ELR (cell line): Measurements from ENCODE around the gene SEMA3F.
"Not testable (repeated sequence)": the region's sequence is repeated elsewhere in the genome, so short reads cannot be mapped to it uniquely, and the experiment has no call there.

Experiments
- DNase-seq: peaks from one replicate; pipeline ENCODE4 v3.0.0-alpha.2; 2015; ENCODE audit warnings: low read depth

Gene SEMA3F

DNA sequence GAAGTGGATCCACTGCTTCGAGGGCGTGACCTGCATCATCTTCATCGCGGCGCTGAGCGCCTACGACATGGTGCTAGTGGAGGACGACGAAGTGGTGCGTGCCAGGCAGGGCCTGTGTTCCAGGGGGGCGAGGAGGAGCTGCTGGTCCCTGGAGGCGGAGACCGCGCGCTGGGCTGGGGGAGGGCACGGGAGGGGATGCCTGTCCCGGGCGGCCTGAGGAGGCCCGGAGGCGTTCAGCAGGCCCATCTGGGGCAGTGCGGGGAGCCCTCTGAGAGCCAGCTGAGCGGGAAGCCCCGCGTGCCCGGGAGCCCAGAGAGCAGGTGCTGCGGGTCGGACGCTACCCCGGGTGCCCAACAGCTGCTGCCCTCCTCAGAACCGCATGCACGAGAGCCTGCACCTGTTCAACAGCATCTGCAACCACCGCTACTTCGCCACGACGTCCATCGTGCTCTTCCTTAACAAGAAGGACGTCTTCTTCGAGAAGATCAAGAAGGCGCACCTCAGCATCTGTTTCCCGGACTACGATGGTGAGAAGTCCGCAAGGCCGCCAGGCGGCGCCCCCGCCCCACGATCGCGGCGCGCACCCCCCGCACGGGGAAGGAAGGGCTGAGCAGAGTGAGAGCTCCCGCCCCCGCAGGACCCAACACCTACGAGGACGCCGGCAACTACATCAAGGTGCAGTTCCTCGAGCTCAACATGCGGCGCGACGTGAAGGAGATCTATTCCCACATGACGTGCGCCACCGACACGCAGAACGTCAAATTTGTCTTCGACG lies 39.2 kb downstream of the SEMA3F start:
- DNase-seq, result peak; percentile 71

DNA sequence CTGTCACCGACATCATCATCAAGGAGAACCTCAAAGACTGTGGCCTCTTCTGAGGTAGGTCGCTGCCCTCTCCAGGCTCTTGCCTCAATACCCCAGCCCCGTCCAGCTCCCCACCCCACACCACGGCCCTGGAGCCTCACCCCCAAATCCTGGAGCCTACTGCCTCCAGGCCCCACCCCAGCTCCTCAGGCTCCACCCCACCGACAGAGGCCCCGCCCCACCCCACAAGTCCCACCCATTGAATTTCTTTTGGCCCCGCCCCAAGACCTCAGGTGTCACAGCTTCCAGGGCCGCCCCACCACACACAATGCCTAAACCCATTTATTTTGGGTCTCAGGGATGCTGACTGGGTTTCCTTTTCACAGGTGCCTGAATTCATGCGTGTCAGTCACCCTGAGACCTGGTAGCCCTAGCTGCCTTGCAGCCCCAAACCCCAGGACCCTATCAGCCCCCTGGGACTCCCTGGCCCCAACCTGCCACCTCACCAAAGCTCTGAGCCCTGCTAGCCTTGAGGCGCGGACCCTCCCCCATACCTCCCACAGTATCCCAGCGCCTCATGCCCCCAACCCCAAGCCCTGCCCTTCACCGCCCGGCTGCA lies 39.9 kb downstream of the SEMA3F start:
- DNase-seq, result no peak

DNA sequence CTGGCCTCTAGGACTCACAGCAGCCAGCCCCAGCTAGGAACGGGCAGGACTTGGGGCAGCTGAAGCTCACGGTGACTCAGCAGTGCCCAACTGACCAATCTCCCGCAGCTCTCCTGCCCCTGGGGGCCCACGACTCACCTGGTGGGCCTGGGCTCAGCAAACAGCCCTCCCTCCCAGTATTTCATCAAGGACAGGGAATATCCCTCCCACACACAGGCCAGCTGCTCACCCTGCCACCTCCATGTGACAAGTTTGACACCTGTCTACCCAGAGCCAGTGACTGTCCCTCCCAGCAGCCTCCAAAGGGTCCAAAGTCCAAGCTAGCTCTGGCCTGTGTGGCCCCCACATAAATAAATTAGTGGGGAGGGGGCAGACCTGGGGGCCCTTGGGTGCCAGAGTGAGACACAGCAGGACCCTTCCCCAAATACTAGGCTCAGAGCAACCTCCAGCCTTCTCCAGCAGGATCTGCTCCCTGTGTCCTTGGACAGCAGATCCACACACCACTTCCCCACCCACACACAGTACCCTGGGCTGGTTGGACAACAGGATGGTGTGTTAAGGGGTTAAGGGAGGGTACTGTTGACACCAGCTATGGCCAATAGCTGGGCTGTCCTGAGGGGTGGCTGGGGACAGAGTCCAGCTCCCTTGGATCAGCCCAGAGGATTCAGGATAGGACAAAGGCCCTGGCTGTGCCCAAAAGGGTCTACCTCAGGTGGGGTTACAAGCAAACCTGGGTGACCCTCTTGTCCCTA lies 40.6 kb downstream of the SEMA3F start:
- no peak for DNase-seq

DNA sequence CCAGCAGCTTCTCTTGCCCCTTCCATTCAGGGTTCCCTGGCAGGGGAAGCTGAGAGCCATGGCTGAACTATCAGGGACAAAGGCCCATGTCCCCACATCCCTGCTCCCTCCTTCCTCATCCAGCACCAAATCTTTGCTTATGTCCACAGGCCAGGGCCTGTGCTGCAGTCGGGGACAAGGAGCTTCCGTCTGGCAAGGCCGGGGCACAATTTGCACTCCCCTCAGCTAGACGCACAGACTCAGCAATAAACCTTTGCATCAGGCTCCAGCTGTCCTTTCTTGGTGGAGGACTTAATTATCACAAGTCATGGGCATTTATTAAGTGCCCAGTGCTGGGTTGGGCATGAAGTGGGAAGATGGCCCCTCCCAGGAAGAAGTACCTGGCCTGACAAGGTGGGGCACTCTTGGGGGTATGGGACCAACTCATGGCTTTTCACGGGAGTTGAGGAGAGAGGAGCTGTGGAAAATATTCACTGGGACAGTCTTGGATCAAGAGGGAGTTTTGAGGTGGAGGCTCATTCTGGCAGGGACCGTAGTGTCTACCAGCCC lies 41.2 kb downstream of the SEMA3F start:
- DNase-seq, result no peak

DNA sequence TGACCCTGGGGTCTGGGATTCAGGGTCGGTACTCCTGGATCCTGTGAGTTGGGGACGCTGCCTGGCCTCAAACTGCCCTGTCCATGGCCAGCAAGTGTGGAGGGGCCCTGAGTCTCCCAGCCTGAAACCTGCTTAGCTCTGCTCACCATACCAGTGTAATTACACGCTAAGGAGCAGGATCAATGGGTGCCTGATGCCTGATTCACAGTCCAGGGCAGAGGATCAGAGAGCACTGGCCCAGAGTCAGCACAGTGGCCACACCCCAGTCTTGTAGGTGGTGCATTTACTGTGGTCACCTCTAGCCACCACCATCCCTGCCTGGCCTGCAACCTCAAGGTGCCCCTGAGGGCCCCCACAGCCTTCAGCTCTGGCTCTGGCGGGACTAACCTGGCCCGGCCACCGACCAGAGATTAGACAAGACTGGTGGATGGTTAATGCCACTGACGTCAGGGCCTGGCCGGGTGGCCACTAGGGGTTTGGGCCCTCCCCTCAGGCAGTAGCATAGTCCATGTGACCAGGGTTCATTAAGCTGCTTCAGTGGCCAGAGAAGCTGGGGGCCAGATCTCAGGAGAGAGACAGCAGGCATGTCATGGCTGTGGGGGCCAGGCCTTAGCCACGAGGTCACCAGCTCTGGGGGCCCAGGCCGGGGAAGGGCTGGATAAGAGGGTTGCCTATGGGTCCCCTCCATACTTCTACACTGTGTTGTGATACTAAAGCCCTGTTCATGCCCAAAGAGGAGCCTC lies 46.6 kb downstream of the SEMA3F start:
- no peak for DNase-seq

DNA sequence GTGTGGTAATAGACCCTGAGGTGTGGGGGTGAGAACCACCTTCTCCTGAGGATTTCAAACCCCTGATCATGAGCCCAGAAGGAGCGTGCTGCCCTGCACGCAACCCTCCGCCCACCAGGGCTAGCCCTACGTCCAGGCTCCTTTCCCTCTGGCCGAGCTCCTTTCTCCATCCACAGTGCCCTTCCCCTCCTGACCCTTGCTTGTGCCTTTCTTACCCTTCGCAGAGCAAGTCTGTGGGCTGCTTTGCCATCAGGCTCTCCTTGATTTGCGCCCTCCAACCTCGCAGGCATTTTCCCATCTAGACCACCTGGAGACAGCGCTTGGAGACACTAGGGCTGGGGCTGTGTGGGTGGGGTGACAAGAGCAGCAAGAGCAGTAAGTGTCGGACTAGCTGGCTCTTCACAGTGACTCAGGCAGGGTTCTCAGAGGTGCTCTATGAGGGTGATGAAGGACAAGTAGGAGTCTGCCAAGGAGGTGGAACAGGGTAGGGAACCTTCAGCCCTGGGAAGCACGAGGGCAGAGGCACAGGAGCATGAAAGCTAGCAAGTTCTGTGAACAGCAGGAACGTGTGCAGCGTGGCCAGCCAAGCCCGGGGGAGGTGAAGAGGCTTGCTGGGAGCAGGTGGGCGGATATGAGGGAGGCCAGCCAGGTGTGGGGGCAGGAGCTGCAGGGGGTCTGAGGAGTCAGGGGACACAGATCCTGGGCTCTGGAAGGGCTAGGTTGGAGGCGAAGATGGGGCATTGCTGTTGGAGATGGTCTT lies 47.4 kb downstream of the SEMA3F start:
- no peak for DNase-seq

DNA sequence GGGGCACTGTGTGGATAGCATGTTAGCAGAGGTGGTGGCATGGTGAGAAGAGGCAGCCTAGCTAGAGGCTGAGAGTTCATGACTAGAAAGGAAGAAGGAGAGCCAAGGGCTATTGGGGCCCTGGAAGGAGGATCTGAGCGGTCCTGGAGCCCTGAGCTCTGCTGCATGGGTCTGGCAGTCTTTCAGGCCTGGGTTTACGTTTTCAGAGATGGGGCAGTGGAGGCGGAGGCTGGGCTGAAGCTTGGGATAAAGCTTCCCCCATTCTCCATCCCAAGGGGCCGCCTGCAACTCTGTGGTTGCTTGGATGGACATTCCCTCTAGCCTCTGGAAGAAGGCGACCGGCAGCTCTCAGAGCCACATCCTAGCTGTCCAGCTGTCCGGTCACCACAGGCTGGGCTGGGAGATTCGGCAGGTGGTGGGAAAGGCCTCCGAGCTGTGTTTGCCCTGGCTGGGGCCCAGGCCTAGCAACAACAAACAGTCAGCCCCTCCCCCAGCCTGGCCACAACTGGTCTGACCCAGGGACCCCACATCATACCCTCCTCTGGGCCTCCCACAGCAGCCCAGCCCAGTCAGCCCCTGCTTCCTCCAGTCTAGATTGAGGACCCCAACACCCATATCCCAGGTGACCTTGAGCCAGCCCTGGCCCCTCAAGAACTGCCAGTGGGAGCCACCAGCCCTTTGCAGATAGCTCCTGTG lies 48.1 kb downstream of the SEMA3F start:
- DNase-seq, result no peak

DNA sequence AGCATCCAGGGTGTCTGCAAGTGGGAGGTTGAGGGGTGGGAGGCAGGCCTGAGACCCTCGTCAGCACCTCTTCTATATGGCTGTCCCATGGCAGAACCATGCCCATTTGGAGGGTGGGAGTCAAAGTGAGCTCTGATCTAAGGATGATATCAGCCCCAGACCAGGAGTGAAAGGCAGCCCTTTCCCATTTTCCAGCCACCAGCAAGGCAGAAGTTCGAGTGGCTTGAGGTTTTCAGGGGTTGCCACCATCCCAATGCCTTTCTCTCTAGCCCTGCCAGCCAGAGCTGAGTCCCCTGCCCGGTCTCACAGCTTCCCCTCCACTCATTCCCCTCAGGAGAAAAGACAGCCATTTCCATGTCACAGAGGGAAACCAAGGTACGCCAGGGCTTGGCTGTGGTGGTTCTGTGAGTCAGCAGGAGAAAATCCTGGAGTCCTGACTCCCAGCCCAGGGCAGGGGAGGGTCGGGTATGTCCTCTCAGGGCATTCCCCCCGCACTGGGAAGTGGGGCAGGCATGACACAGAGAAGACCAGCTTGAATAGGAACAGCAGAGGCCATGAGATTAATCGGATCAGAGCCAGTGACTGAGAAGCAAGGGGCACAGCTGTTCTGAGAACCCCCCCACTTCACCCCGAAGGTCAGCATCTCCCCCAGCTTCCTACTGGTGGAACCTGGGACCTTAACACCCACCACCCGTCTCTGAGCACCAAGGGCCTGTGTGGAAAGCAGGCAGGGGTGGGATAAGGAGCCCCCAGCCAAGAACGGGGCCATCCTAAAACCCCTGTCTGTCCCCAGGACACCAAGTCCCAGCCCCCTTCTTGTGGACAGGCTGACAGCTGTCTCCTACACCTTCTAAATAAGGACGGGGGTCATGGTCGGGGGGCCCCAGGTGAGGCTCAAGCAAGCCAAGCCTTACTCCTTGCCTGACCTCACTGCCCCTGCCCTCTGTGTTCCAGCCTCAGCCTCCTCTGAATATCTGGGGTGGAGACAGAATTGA lies 49.0 kb downstream of the SEMA3F start:
- DNase-seq, result no peak

DNA sequence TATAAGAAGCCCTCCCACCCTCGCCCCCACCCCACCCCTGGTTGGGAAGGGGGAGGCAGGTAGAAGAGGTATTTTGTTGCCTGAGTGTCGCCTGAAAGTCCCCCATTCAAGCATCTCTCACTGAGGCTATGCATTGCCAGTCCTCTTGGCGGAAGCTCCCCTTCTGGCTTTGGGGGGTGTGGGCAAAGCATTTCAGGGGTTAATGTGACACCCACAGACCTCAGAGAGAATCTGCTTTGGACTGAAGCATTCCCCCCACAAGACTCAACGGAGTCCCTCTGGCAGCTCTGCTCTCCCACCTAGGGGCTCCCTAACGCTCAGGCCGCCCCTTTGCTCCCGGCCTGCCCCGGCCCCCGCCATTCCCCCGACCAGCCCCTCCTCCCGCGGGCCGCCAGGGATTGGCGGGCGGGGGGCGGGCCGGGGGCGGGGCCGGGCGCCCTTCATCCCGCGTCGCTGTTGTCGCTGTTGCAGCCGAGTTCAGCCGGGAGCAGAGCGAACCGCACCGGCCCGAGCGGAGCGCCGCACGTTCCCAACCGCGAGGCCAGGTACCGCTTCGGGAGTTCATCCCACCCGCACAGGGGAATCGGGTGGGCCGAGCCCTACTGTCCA lies 49.8 kb downstream of the SEMA3F start, which contains the start of gene SLC38A3:
TSS of gene SLC38A3 (plus strand) at position 468 of the 609 bp plus-strand sequence. CDS start 8,929 bp downstream, outside the sequence.
- DNase-seq, result no peak

DNA sequence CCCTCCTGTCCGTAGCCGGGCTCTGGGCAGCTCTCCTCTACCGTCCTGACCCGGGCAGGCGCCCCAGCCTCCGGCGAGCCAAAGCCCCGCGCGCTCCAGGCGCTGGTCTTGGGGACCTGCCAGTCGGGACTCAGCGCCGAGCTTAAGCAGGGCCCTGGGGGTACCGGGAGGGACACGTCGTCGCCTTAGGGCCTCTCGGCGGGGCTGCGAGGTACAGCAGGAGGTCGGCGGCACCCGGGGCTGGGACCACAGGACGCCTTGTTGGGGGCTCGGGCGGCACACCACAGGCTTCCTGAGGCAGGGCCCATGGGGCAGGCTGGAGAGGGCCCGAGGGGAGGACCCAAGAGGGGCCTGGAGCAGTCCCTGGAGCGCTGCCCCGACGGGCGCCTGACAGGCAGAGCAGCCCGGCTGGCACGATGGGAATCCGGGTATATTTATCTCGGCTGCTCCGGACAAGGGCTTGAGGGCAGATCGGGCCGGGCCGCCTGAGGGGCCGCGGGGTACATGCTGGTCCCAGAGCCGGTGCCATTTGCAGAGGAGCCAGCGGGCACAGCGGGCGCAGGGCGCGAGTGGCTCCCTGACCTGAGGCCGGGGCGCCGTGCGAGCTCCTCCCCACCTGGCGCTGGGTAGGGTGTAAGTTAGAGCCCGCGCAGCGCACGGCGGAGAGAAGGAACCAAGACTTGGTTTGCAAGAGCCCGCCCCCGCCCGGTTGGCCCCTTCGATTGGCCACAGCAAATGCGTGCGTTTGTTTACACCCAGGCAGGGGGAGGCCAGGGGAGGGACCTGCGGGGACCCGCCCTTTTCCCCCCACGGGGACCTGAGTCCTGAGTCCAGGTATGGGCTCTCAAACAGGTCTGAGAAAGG lies 50.5 kb downstream of the SEMA3F start:
- DNase-seq, result no peak

DNA sequence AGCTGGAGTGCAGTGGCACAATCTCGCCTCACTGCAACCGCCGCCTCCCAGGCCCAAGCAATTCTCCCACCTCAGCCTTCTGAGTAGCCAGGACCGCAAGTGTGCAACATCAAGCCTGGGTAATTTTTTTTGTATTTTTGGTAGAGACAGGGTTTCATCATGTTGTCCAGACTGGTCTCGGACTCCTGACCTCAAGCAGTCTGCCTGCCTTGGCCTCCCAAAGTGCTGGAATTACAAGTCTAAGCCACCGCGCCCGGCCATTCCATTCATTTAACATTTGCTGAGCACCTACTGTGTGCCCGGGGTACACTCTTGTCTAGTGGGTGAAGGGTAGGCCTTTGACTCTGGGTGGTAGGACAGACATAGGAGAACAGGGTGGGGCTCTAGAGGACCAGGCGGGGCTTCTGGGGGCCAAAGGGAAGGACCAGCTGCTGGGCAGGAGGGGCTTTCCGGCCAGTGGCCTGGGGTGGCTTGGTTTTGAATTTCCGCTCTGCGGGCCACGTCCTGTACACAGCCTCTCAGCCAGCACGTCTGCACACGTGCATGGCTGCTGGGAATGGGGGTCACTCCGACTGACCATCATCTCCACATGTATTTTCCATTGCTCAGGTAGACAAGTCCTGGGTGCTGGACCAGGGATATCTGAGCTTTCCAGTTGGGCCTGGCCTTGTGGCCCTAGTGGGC lies 52.4 kb downstream of the SEMA3F start:
- DNase-seq, result no peak

DNA sequence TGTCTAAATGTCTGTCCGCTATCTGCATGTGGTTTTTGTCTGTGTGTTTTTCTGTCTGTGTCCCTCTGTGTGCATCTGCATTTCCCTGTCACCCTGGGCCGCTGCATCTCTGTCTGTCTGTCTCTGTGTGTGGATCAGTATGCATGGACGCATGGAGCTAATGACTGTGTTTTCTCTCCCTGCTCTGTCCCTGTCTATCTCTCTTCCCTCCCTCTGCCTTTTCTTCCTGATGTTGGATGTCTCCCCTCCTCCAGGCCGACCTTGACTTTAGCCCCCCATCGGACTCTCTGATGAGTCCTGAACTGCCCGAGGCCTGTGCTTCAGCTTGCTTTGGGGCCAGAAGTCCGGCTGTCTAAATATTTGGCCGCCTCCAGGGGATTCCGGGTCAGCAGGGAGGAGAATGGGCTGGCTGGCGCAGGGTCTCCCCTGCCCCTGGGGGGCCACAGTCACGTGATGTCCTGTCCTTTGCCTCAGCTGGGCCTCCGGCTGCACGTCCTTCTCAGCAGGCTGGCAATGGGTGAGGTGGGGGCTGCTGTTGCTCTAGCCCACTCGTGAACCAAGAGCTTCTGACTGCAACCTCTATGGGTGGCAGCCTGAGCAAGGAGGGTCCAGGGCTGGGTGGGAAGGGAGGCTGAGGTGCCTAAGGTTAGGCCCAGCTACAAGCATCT lies 53.7 kb downstream of the SEMA3F start:
- no peak for DNase-seq

DNA sequence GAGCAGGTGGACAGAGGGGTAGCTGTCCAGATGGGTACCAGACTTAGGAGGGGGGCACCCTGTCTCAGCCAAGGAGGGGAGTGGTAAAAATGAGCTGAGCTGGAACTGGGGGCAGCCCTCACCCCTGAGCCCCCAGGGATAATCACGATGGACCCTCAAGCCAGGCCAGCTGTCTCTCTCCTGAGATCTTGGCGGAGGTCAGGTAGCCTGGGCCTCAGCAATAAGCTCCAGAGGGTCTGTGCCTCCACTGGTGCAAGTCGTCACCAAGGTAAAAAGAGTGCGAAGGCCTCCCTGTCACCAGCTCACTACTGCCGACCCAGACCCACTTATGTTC lies 55.0 kb downstream of the SEMA3F start:
- DNase-seq, result no peak

DNA sequence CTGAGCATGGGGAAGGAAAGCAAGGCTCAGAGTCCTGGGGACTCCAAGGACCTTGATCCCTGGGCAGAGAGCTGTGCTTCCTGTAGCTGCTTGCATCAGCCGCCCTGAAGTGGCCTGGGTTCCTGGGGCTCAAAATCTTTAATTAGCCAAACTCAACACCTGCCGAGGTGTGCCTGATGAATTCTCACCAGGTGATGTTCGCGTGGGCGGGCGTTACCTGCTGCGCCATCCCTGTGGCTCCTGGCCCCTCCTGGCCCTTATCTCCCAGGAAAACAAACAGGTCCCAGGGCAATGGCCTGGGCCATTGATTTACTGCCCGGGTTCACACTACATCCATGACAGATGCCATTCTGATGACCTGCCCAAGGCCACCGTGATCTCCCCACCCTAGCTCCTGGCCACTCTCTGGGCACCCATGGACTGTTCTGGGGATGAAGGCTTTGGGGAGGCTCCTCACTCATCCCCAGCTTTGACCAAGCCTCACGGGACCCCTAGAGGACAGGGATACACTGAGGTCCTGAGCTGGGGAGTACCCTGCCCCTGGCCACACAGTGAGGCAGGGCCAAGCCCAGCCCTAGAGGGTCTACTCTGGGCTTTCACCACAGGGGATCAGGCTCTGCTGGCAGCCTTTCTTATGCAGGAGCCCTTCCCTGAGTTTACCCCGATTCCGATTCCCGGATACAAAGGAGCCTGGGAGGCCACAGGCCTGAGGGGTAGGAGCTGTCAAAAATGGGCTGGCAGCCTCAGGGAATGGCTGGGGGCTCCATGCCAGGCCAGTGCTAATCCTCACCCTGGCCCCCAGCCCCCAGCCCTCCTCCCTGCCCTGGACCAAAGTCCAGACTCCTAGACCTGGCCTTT lies 55.6 kb downstream of the SEMA3F start:
- no peak for DNase-seq

DNA sequence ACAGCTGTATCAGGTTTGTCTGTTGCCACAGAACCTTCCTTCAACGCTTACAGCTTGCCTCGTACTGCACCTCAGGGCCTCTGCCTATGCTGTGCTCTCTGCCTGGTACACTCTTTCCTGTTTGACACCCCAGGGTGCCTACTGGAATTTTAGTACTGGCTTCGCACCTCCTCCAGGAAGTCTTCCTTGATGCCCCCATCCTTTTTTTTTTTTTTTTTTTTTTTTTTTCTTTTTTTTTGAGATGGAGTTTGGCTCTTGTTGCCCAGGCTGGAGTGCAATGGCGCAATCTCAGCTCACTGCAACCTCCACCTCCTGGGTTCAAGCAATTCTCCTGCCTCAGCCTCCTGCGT lies 56.2 kb downstream of the SEMA3F start:
- DNase-seq, result not testable (repeated sequence)

DNA sequence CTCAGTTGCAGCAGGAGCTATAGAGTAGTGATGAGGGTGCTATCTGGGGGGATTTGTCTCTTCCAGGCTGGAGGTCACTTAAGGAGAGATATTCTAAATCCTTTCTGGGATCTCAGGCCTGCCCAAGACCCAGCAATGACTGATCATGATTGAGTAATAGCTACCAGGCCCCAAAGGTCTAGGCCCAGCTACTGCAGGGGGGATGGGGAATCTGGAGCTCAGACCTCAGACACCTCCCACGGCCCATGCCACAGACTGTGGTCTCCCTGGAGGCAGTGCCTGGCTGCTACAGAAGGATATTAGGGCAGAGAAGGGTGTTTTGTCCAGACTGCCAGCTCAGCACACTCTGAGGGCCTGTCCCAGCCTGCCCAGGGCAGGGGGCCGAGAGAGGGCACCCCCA lies 56.8 kb downstream of the SEMA3F start:
- DNase-seq, result no peak
